GM21717 (cell line): ENCODE data around the gene SERP2.
A peak's percentile ranks its signal among the peaks of the same experiment; 100 is the strongest.

Experiments
- ATAC-seq: cut with Tn5 transposase; IDR thresholded peaks from one replicate; pipeline ENCODE4 v1.9.1; 2021; ENCODE audit warnings: mild to moderate bottlenecking, moderate library complexity; ENCODE audit not compliant: unreplicated experiment

SERP2 gene

GRCh38 chr13:44432650-44433049 is 59.0 kb downstream of the SERP2 start:
- no peak for ATAC-seq

- no peak for ATAC-seq
These were observed 60.5 kb downstream of the SERP2 start for GRCh38 chr13:44433863-44434765.

- no peak for ATAC-seq
These were observed 61.1 kb downstream of the SERP2 start for GRCh38 chr13:44434766-44435141.

GRCh38 chr13:44435142-44435918 is 61.7 kb downstream of the SERP2 start:
- ATAC-seq: peak; percentile 54

GRCh38 chr13:44435919-44436510 is 62.4 kb downstream of the SERP2 start:
- no peak for ATAC-seq

GRCh38 chr13:44436589-44437337 is 63.1 kb downstream of the SERP2 start:
- no peak for ATAC-seq

- no peak for ATAC-seq
These were observed 64.0 kb downstream of the SERP2 start for GRCh38 chr13:44437356-44438233.

- no peak for ATAC-seq
These were observed 64.6 kb downstream of the SERP2 start for GRCh38 chr13:44438234-44438579.

GRCh38 chr13:44439452-44440024 is 65.9 kb downstream of the SERP2 start:
- no peak for ATAC-seq

- ATAC-seq: no peak
These were observed 66.5 kb downstream of the SERP2 start for GRCh38 chr13:44440046-44440608.
